IMR-90 (cell line): Measurements from ENCODE around the gene TROAP. TPM values are rescaled to one million over a fixed set of nuclear protein-coding genes. Genes with fewer than 3 reads are reported as not detected.

ENCODE experiments used
- ATAC-seq: fragments of 200-7000 bp; cut with Tn5 transposase; 2 replicates; pipeline ENCODE4 v1.9.1; 2020; ENCODE audit warnings: low read depth, mild to moderate bottlenecking, moderate library complexity
- BruUV-seq: library from RNA; stranded (reverse); fragments of 400-500 nt; replicated peaks from 2 replicates; lab custom pipeline; 2021; lab: Mats Ljungman, UMichigan
- CTCF ChIA-PET: fragments of 300-600 bp; formaldehyde crosslinking; extraction: SDS; loops from one replicate; lab custom pipeline; 2021; ENCODE audit warnings: antibody characterized with exemption; lab: Yijun Ruan, JAX
- POLR2A ChIA-PET: fragments of 300-600 bp; sonication (Branson Sonifier 250); formaldehyde crosslinking; loops from one replicate; lab custom pipeline; 2022; ENCODE audit warnings: antibody characterized with exemption; ENCODE audit not compliant: unreplicated experiment; lab: Charles Lee
- DNase-seq: peaks from one replicate; pipeline ENCODE4 v3.0.0; 2013
- H2AFZ ChIP-seq: replicated peaks from 2 replicates; pipeline ENCODE3; 2013; ENCODE audit warnings: low read length, mild to moderate bottlenecking; ENCODE audit not compliant: poor library complexity
- H2AK5ac ChIP-seq: 2 replicates; pipeline ENCODE4 v1.6.1; 2013; ENCODE audit warnings: low read depth, low read length, inconsistent platforms
- H2AK9ac ChIP-seq: replicated peaks from 2 replicates; pipeline ENCODE3; 2013; ENCODE audit warnings: mild to moderate bottlenecking, low read depth, low read length, moderate library complexity; ENCODE audit not compliant: poor library complexity
- H2BK120ac ChIP-seq: 2 replicates; pipeline ENCODE4 v1.6.1; 2013; ENCODE audit warnings: low read depth, low read length, inconsistent platforms
- H2BK15ac ChIP-seq: 3 replicates; pipeline ENCODE4 v1.6.1; 2013; ENCODE audit warnings: low read depth, low read length, inconsistent platforms
- H2BK20ac ChIP-seq: 2 replicates; pipeline ENCODE4 v1.6.1; 2013; ENCODE audit warnings: low read depth, mild to moderate bottlenecking, inconsistent platforms, low read length, moderate library complexity
- H2BK5ac ChIP-seq: 2 replicates; pipeline ENCODE4 v1.6.1; 2013; ENCODE audit warnings: mild to moderate bottlenecking, low read depth, low read length, inconsistent platforms; ENCODE audit not compliant: poor library complexity, severe bottlenecking
- H3K14ac ChIP-seq: replicated peaks from 2 replicates; pipeline ENCODE4 v1.6.1; 2013; ENCODE audit warnings: low read depth, low read length, inconsistent platforms
- H3K18ac ChIP-seq: 2 replicates; pipeline ENCODE4 v1.6.1; 2013; ENCODE audit warnings: low read depth, low read length, control low read depth
- H3K23ac ChIP-seq: 2 replicates; pipeline ENCODE4 v1.6.1; 2013; ENCODE audit warnings: low read depth, low read length, inconsistent platforms
- H3K27ac ChIP-seq: 2 replicates; pipeline ENCODE4 v1.5.1; 2013; ENCODE audit warnings: mild to moderate bottlenecking, control low read depth, low read length; ENCODE audit not compliant: insufficient read depth
- H3K27me3 ChIP-seq: 2 replicates; pipeline ENCODE4 v1.6.1; 2013; ENCODE audit warnings: low read length; ENCODE audit not compliant: control insufficient read depth, insufficient read depth
- H3K36me3 ChIP-seq: 2 replicates; pipeline ENCODE4 v1.6.1; 2013; ENCODE audit warnings: low read length, mixed read lengths; ENCODE audit not compliant: control insufficient read depth, insufficient read depth
- H3K4ac ChIP-seq: 2 replicates; pipeline ENCODE4 v1.6.1; 2013; ENCODE audit warnings: low read depth, low read length, inconsistent platforms
- H3K4me1 ChIP-seq: 2 replicates; pipeline ENCODE4 v1.6.1; 2013; ENCODE audit warnings: low read length, mixed read lengths; ENCODE audit not compliant: control insufficient read depth, insufficient read depth
- H3K4me2 ChIP-seq: 2 replicates; pipeline ENCODE4 v1.6.1; 2013; ENCODE audit warnings: low read depth, mild to moderate bottlenecking, control low read depth, low read length, moderate library complexity
- H3K4me3 ChIP-seq: 2 replicates; pipeline ENCODE4 v1.5.1; 2013; ENCODE audit warnings: low read depth, mild to moderate bottlenecking, control low read depth, low read length, moderate library complexity; ENCODE audit not compliant: insufficient read depth
- H3K56ac ChIP-seq: 2 replicates; pipeline ENCODE4 v1.6.1; 2013; ENCODE audit warnings: low read length, inconsistent platforms; ENCODE audit not compliant: insufficient read depth; ENCODE audit errors: extremely low read depth
- H3K79me1 ChIP-seq, 2 experiments: 2 replicates each; pipeline ENCODE4 v1.6.1; 2013; ENCODE audit warnings: low read length in 2 of 2, inconsistent platforms in 1 of 2, low read depth in 1 of 2
- H3K9ac ChIP-seq: 2 replicates; pipeline ENCODE4 v1.6.1; 2013; ENCODE audit warnings: low read depth, low read length, control low read depth
- H3K9me1 ChIP-seq: 2 replicates; pipeline ENCODE4 v1.6.1; 2013; ENCODE audit warnings: low read length, inconsistent platforms; ENCODE audit not compliant: insufficient read depth
- H3K9me3 ChIP-seq: 2 replicates; pipeline ENCODE4 v1.6.1; 2013; ENCODE audit warnings: low read length; ENCODE audit not compliant: control insufficient read depth, insufficient read depth
- H4K20me1 ChIP-seq: 2 replicates; pipeline ENCODE4 v1.6.1; 2013; ENCODE audit warnings: low read length, inconsistent platforms; ENCODE audit not compliant: insufficient read depth
- H4K5ac ChIP-seq: 2 replicates; pipeline ENCODE4 v1.6.1; 2013; ENCODE audit warnings: mild to moderate bottlenecking, low read depth, low read length, control low read depth
- H4K8ac ChIP-seq, 2 experiments: 2 replicates each; pipeline ENCODE4 v1.6.1; 2013; ENCODE audit warnings: low read depth in 2 of 2, low read length in 2 of 2, control low read depth in 1 of 2, inconsistent platforms in 1 of 2
- H4K91ac ChIP-seq: 2 replicates; pipeline ENCODE4 v1.6.1; 2013; ENCODE audit warnings: low read depth, low read length, inconsistent platforms; ENCODE audit not compliant: insufficient read depth
- BHLHE40 ChIP-seq: fragments of 150-350 bp; IDR thresholded peaks from 2 replicates; pipeline ENCODE4 v1.6.1; 2016; ENCODE audit warnings: mild to moderate bottlenecking, low read depth, low read length
- CEBPB ChIP-seq: IDR thresholded peaks from 2 replicates; pipeline ENCODE4 v1.6.1; 2012; ENCODE audit warnings: low read depth, low read length, improper control_type of control experiment
- CHD1 ChIP-seq: IDR thresholded peaks from 2 replicates; pipeline ENCODE4 v1.6.1; 2012; ENCODE audit warnings: low read depth, low read length, improper control_type of control experiment
- CTCF ChIP-seq: conservative IDR thresholded peaks from 2 replicates; pipeline ENCODE4 v1.5.1; 2012; ENCODE audit warnings: mild to moderate bottlenecking, low read depth, low read length, improper control_type of control experiment
- MAFK ChIP-seq: IDR thresholded peaks from 2 replicates; pipeline ENCODE4 v1.6.1; 2012; ENCODE audit warnings: low read depth, low read length, improper control_type of control experiment
- MAZ ChIP-seq: IDR thresholded peaks from 2 replicates; pipeline ENCODE4 v1.6.1; 2012; ENCODE audit warnings: low read depth, mild to moderate bottlenecking, low read length, improper control_type of control experiment, moderate library complexity, borderline replicate concordance
- MXI1 ChIP-seq: IDR thresholded peaks from 2 replicates; pipeline ENCODE4 v1.6.1; 2012; ENCODE audit warnings: low read depth, mild to moderate bottlenecking, low read length, moderate library complexity, borderline replicate concordance
- NFE2L2 ChIP-seq: fragments of 150-350 bp; IDR thresholded peaks from 2 replicates; pipeline ENCODE4 v1.6.1; 2016; ENCODE audit warnings: low read depth, mild to moderate bottlenecking, low read length
- POLR2A ChIP-seq: IDR thresholded peaks from 2 replicates; pipeline ENCODE4 v1.6.1; 2012; ENCODE audit warnings: mild to moderate bottlenecking, low read depth, low read length
- RAD21 ChIP-seq: IDR thresholded peaks from 2 replicates; pipeline ENCODE4 v1.6.1; 2012; ENCODE audit warnings: low read length, improper control_type of control experiment
- RCOR1 ChIP-seq: IDR thresholded peaks from 2 replicates; pipeline ENCODE4 v1.6.1; 2012; ENCODE audit warnings: mild to moderate bottlenecking, low read length, improper control_type of control experiment; ENCODE audit not compliant: insufficient replicate concordance
- RFX5 ChIP-seq: IDR thresholded peaks from 2 replicates; pipeline ENCODE4 v1.8.0; 2012; ENCODE audit warnings: low read depth, mild to moderate bottlenecking, low read length, moderate library complexity
- USF2 ChIP-seq: fragments of 150-350 bp; IDR thresholded peaks from 2 replicates; pipeline ENCODE4 v1.6.1; 2017; ENCODE audit warnings: mild to moderate bottlenecking, antibody characterized with exemption, low read length, low read depth
- WGBS, 2 experiments: methylation state at CpG; one replicate each; pipeline versions ENCODE4 v1.1.5 to v1.1.7; 2013; ENCODE audit warnings: missing lambda C conversion rate in 2 of 2; ENCODE audit not compliant: insufficient read length in 1 of 2; ENCODE audit errors: extremely low coverage in 2 of 2; 5-methylcytosine and 5-hydroxymethylcytosine counted together
- dilution Hi-C: fragments of 300-500 bp; cut with HindIII; formaldehyde crosslinking; loops from one replicate; pipeline ENCODE4 v1.14.3; 2018; ENCODE audit warnings: low sequenced_read_pairs; ENCODE audit not compliant: unreplicated experiment
- in situ Hi-C: fragments of 300-500 bp; cut with MboI; formaldehyde crosslinking; loops from 3 replicates; pipeline ENCODE4 v1.14.3; 2019; ENCODE audit warnings: low sequenced_read_pairs, inconsistent platforms, mixed read lengths
- intact Hi-C: fragments of 100-400 bp; cut with micrococcal nuclease; formaldehyde crosslinking; loops from 2 replicates; pipeline ENCODE4 v1.10.0; 2022
- polyA plus RNA-seq, 3 experiments: library from polyadenylated mRNA; depleted of rRNA; stranded (reverse); fragments of >200 nt; gene quantifications; 2 replicates each; pipeline ENCODE4 v1.2.3, GENCODE V29; 2012; ENCODE audit warnings: low replicate concordance in 1 of 3
- total RNA-seq: library from RNA; depleted of rRNA; stranded (reverse); fragments of >200 nt; gene quantifications from 2 replicates; pipeline ENCODE4 v1.2.3, GENCODE V29; 2012

The TROAP gene
- total and polyA plus RNA-seq, 2 of the 4 experiments (the other 2 are of a cell fraction) = 21.5 to 29.3 TPM

- H2BK15ac ChIP-seq = 0 out of 3 replicates have a peak overlapping the region, but pooled peaks have one; percentile 27
- H3K56ac ChIP-seq = peak overlapping the region; percentile 89
- peak overlapping the region; percentile 84 for H3K14ac ChIP-seq
- ATAC-seq = peak; percentile 93
- H3K4me1 ChIP-seq = peaks cover 6% of the 10 kb centered on the region; the same call in 1 of the 2 replicates
- peak overlapping the region; percentile 81 for H4K91ac ChIP-seq
- H4K5ac ChIP-seq = peak overlapping the region; percentile 31; the same call in 1 of the 2 replicates
- H3K27ac ChIP-seq = peak overlapping the region; percentile 91
- peak overlapping the region; percentile 78 for H3K23ac ChIP-seq
- TF ChIP-seq BHLHE40 (no peak), NFE2L2 (no peak), RCOR1 (no peak), MAZ (peak; percentile 79; the same call in 1 of the 2 replicates), CTCF (peak; percentile 29; the same call in 1 of the 2 replicates), USF2 (0 out of 2 replicates have a peak, but pooled peaks have one; percentile 25), MXI1 (peak; percentile 50; the same call in 1 of the 2 replicates), MAFK (no peak), CEBPB (peak; percentile 32; the same call in 1 of the 2 replicates), POLR2A (peak; percentile 82; the same call in 1 of the 2 replicates), RAD21 (peak; percentile 13; the same call in 1 of the 2 replicates), RFX5 (no peak), CHD1 (peak; percentile 62; the same call in 1 of the 2 replicates)
- peaks cover 2% of the 10 kb centered on the region; the same call in 1 of the 2 replicates for H3K36me3 ChIP-seq
- H4K8ac ChIP-seq = peak overlapping the region; percentile 85 to 94
- no peaks in the 10 kb centered on the region for H3K9me3 ChIP-seq
- H3K4me3 ChIP-seq = peak overlapping the region; percentile 74
- H2BK120ac ChIP-seq = peak overlapping the region; percentile 90
- H3K9ac ChIP-seq = peak overlapping the region; percentile 95
- no peak overlapping the region for H2BK20ac ChIP-seq
- dilution Hi-C loops (loop anchor here (25.0 kb wide), 1 partner anchor 145 kb away; no protein-coding TSS in a partner anchor), intact Hi-C loops (loop anchor here (1.0 kb wide), 1 partner anchor 201 kb away; the partner anchor contains the start of gene MCRS1), in situ Hi-C loops (no loop called here)
- H3K4me2 ChIP-seq = peak overlapping the region; percentile 76
- peak; percentile 94 for DNase-seq
- H2BK5ac ChIP-seq = peak overlapping the region; percentile 85
- peak overlapping the region; percentile 98 for H2AFZ ChIP-seq
- H3K4ac ChIP-seq = peak overlapping the region; percentile 92
- H2AK9ac ChIP-seq = peak overlapping the region; percentile 88
- H3K9me1 ChIP-seq = peaks cover 4% of the 10 kb centered on the region; the same call in 1 of the 2 replicates
- H3K27me3 ChIP-seq = no peaks in the 10 kb centered on the region
- BruUV-seq = no TSS peak
- H3K18ac ChIP-seq = peak overlapping the region; percentile 74
- peaks cover 19% of the 10 kb centered on the region for H4K20me1 ChIP-seq
- POLR2A ChIA-PET = interaction anchor here (0.7 kb wide), 1 partner anchor 147 kb away, joined by 7 read pairs; no protein-coding TSS in a partner anchor
- WGBS, 2 experiments = 0% methylated on average over 16 of the region's 97 CpGs; no CpG with 5 or more reads in 1 of the 2 experiments
- peaks cover 3 to 34% of the 10 kb centered on the region in 2 experiments; a peak in 2 of 4 replicates for H3K79me1 ChIP-seq
- CTCF ChIA-PET = interaction anchor here (0.5 to 2.1 kb wide), 9 partner anchors 8 to 867 kb away, joined by 3 to 10 read pairs (median 3); no protein-coding TSS in a partner anchor
- H2AK5ac ChIP-seq = no peak overlapping the region
These were observed 43.8 kb downstream of the TROAP start for GRCh38 chr12:49366652-49367380.
